OCI-LY1 (cell line): ENCODE data around the gene PDGFD.

ENCODE experiments used
- H2AFZ ChIP-seq: fragments of 200-600 bp; sonication (generic), shearing (Covaris generic); 2 replicates; pipeline ENCODE4 v1.6.0; 2014; ENCODE audit warnings: antibody characterized with exemption, mild to moderate bottlenecking, low read length
- H3F3A ChIP-seq: fragments of 200-600 bp; sonication (generic), shearing (Covaris generic); 2 replicates; pipeline ENCODE4 v1.6.0; 2014; ENCODE audit warnings: mild to moderate bottlenecking, antibody characterized with exemption, low read length, moderate library complexity; ENCODE audit not compliant: insufficient read depth
- H3K27ac ChIP-seq: fragments of 200-600 bp; sonication (generic); 2 replicates; pipeline ENCODE4 v1.5.1; 2014; ENCODE audit warnings: low read length, mixed run types, mild to moderate bottlenecking, low read depth; ENCODE audit not compliant: poor library complexity, severe bottlenecking
- H3K27me3 ChIP-seq: fragments of 200-600 bp; sonication (generic); 2 replicates; pipeline ENCODE4 v1.6.0; 2014; ENCODE audit warnings: antibody characterized with exemption, mild to moderate bottlenecking, low read length, moderate library complexity; ENCODE audit not compliant: insufficient read depth
- H3K36me3 ChIP-seq: fragments of 200-600 bp; sonication (generic); 2 replicates; pipeline ENCODE4 v1.6.1; 2014; ENCODE audit warnings: mild to moderate bottlenecking, antibody characterized with exemption, low read length, moderate library complexity, mixed read lengths; ENCODE audit not compliant: insufficient read depth
- H3K4me1 ChIP-seq: fragments of 200-600 bp; sonication (generic); 2 replicates; pipeline ENCODE4 v1.5.1; 2014; ENCODE audit warnings: mild to moderate bottlenecking, low read length, moderate library complexity; ENCODE audit not compliant: insufficient read depth, severe bottlenecking
- H3K4me2 ChIP-seq: fragments of 200-600 bp; sonication (generic), shearing (Covaris generic); 2 replicates; pipeline ENCODE4 v1.6.1; 2014; ENCODE audit warnings: low read length
- H3K4me3 ChIP-seq: fragments of 200-600 bp; sonication (generic); 2 replicates; pipeline ENCODE4 v1.5.1; 2014; ENCODE audit warnings: low read length, low read depth, mild to moderate bottlenecking, mixed read lengths; ENCODE audit not compliant: poor library complexity, severe bottlenecking
- H3K79me2 ChIP-seq: fragments of 200-600 bp; shearing (Covaris generic); 2 replicates; pipeline ENCODE4 v1.6.1; 2016; ENCODE audit warnings: mixed run types, low read length, mixed read lengths; ENCODE audit not compliant: insufficient read depth
- H3K9ac ChIP-seq: fragments of 200-600 bp; sonication (generic), shearing (Covaris generic); 2 replicates; pipeline ENCODE4 v1.6.1; 2014; ENCODE audit warnings: mild to moderate bottlenecking, low read length, mixed read lengths
- H3K9me2 ChIP-seq: fragments of 200-600 bp; sonication (generic), shearing (Covaris generic); 2 replicates; pipeline ENCODE4 v1.6.1; 2014; ENCODE audit warnings: low read depth, mild to moderate bottlenecking, low read length, mixed read lengths
- H3K9me3 ChIP-seq: fragments of 200-600 bp; shearing (Covaris generic); 2 replicates; pipeline ENCODE4 v1.6.1; 2014; ENCODE audit warnings: low read length, mixed read lengths
- H4K20me1 ChIP-seq: fragments of 200-600 bp; sonication (generic), shearing (Covaris generic); 2 replicates; pipeline ENCODE4 v1.6.0; 2016; ENCODE audit warnings: mild to moderate bottlenecking, low read length; ENCODE audit not compliant: insufficient read depth
- CTCF ChIP-seq: fragments of 200-600 bp; sonication (generic), shearing (Covaris generic); IDR thresholded peaks from 2 replicates; pipeline ENCODE4 v1.5.1; 2017; ENCODE audit warnings: mild to moderate bottlenecking, antibody characterized with exemption, low read length, moderate library complexity, mixed read lengths
- EZH2 ChIP-seq: fragments of 200-600 bp; sonication (generic), shearing (Covaris generic); IDR thresholded peaks from 2 replicates; pipeline ENCODE4 v1.8.0; 2017; ENCODE audit warnings: borderline replicate concordance, mixed run types, mild to moderate bottlenecking, antibody characterized with exemption, low read length, moderate library complexity, mixed read lengths

PDGFD gene

GRCh38 chr11:103881584-103881983 lies 282.4 kb downstream of the PDGFD start:
- H4K20me1 ChIP-seq = no peaks in the 10 kb centered on the region
- H3K79me2 ChIP-seq = no peaks in the 10 kb centered on the region
- no peak overlapping the region for H3K4me2 ChIP-seq

GRCh38 chr11:103880968-103881367 lies 283.0 kb downstream of the PDGFD start:
- Histone ChIP-seq H3K79me2 (no peaks in the 10 kb centered on the region), H3K4me1 (peaks cover 7% of the 10 kb centered on the region)

More at GRCh38 chr11:103881584-103881983, 282.4 kb downstream of the PDGFD start:
- H3K27ac ChIP-seq = no peak overlapping the region
- no peak overlapping the region for H2AFZ ChIP-seq
- no peaks in the 10 kb centered on the region for H3K9me3 ChIP-seq
- H3K4me1 ChIP-seq = peaks cover 3% of the 10 kb centered on the region
- H3K9me2 ChIP-seq = no peaks in the 10 kb centered on the region
- TF ChIP-seq CTCF (no peak), EZH2 (no peak)
- no peaks in the 10 kb centered on the region for H3K36me3 ChIP-seq
- no peak overlapping the region for H3K4me3 ChIP-seq
- H3F3A ChIP-seq = no peaks in the 10 kb centered on the region
- H3K27me3 ChIP-seq = no peaks in the 10 kb centered on the region
- no peak overlapping the region for H3K9ac ChIP-seq

GRCh38 chr11:103878646-103879045 lies 285.3 kb downstream of the PDGFD start:
- TF ChIP-seq CTCF = no peak
- no peak for TF ChIP-seq EZH2
- Histone ChIP-seq H3K4me2 (no peak overlapping the region), H3K27me3 (no peaks in the 10 kb centered on the region), H3K4me1 (peaks cover 14% of the 10 kb centered on the region), H3K4me3 (no peak overlapping the region), H3K27ac (no peak overlapping the region), H3F3A (no peaks in the 10 kb centered on the region), H3K9me2 (no peaks in the 10 kb centered on the region), H3K9ac (no peak overlapping the region), H4K20me1 (no peaks in the 10 kb centered on the region), H3K36me3 (no peaks in the 10 kb centered on the region), H3K9me3 (no peaks in the 10 kb centered on the region), H3K79me2 (no peaks in the 10 kb centered on the region), H2AFZ (no peak overlapping the region)

More at GRCh38 chr11:103880968-103881367, 283.0 kb downstream of the PDGFD start:
- no peaks in the 10 kb centered on the region for H3K9me2 ChIP-seq
- H4K20me1 ChIP-seq = no peaks in the 10 kb centered on the region
- H3K9me3 ChIP-seq = no peaks in the 10 kb centered on the region
- no peak overlapping the region for H3K27ac ChIP-seq
- no peak for TF ChIP-seq EZH2
- no peak for TF ChIP-seq CTCF
- no peak overlapping the region for H3K4me2 ChIP-seq
- no peaks in the 10 kb centered on the region for H3F3A ChIP-seq
- no peaks in the 10 kb centered on the region for H3K36me3 ChIP-seq
- no peak overlapping the region for H2AFZ ChIP-seq
- H3K9ac ChIP-seq = no peak overlapping the region
- no peak overlapping the region for H3K4me3 ChIP-seq
- H3K27me3 ChIP-seq = no peaks in the 10 kb centered on the region
